CD4-positive, alpha-beta T cell treated with Interleukin-4 for 4 hours (primary cell): ENCODE data around the gene CRABP1.

Source experiments
- DNase-seq: peaks from one replicate; pipeline ENCODE4 v3.0.0-alpha.2; 2020

The CRABP1 gene

GRCh38 chr15:78340231-78341056 lies at the start of gene CRABP1:
TSS of gene CRABP1 (plus strand) at chr15:78340353. CDS start at chr15:78340429, 76 bp downstream.
- no peak for DNase-seq

DNA sequence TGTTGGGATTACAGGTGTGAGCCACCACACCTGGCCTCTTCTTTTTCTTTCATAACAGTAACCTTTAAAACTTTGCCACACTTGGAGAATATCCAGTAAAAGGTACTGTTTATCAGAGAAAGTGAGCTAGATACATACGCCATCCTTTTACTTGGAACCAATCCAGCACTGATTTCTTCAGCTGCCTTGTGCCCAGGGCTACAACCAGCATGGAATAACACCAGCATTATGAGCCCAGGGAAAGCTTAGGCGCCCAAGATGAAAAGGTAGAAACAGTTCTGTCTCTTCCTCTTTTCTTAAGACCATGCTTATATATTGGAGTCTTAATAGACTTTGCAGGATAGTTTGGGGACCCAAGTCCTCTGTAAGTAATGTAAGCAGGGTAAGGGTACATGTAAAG lies 49.1 kb upstream of the CRABP1 start:
- DNase-seq = no peak

- DNase-seq = no peak
Measured at GRCh38 chr15:78291698-78292097, 48.5 kb upstream of the CRABP1 start.

DNA sequence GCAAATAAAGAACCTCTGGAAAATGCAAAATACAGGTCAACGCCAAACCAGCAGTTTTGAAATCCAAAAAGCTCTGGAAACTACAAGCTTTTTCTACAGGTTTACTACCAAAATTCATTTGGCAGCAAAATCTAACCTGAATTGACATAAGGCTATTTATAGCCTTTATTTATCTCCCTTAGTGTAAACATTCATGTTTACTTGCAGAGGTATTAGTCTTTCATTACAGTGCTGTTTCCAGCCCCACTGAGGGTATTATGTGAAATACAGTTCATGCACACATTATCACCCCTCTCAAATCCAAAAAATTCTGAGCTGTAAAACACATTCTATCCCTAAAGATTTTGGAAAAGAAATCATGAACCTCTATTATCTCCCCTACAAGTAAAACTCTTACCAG lies 47.9 kb upstream of the CRABP1 start:
- no peak for DNase-seq

- peak; percentile 90 for DNase-seq
Measured at GRCh38 chr15:78299101-78299930, 40.8 kb upstream of the CRABP1 start, which contains the start of gene SKIC8. TSS of gene SKIC8 (minus strand) at chr15:78299609. CDS start at chr15:78295686, 3,923 bp downstream.

GRCh38 chr15:78301326-78301725 lies 38.8 kb upstream of the CRABP1 start:
- no peak for DNase-seq

DNA sequence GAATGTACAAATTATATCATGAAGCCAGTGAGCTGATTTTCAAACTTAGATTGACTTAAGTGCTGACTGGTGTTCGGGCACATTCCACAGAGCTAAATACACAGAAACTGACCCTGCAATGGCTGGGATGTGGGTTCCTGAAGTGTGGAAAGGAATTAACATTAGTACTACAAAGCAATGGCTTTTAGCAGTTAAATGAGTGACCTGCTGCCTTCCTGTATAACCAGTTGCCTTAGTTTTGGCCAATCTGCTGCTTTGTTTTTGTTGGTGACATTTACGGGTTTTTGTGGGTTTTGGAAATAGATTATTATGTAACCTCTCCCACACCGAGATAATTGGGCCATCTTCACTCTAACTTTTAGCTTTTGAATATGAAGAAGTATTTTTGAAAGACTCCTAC lies 38.3 kb upstream of the CRABP1 start:
- DNase-seq = no peak

- no peak for DNase-seq
Measured at GRCh38 chr15:78302579-78303312, 37.4 kb upstream of the CRABP1 start.

DNA sequence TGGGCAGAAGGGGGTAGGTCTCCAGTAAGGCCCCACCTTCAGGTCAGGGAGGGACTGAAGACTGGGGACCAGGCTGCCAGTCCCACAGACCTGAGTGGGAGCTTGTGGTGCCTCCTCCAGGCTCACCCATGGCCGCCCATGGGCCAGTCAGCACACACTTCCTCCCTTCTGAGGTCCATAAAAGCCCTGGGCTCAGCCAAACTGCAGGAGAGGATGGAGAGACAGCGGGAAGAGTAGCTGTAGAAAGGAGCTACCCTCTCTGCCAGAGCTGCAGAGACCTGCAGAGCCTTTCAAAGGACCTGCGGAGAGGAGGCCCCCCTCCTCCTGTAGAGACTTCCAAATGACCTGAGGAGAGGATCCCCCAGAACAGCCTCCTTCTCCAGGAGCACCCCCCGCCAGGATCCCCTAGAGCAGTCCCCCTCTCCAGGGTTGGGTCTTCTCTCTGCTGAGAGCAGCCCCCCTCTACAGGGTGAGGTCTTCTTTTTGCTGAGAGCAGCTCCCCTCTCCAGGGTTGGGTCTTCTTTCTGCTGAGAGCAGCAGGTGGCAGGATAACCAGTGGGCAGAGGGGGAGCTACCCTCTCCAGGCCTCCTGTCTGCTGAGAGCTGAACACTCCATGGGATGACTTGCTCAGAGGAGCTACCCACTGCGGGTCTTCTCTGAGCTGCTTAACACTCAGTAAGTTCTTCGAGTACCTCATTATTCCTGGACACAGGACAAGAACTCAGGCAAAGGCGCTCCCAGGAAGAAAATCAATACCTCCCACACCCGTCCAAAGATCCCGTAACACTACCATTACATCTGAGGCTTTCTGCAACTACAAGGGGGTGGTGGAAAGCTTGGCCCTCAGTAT lies 35.7 kb upstream of the CRABP1 start:
- DNase-seq = no peak

- DNase-seq = no peak
Measured at GRCh38 chr15:78306176-78306774, 33.9 kb upstream of the CRABP1 start.

DNA sequence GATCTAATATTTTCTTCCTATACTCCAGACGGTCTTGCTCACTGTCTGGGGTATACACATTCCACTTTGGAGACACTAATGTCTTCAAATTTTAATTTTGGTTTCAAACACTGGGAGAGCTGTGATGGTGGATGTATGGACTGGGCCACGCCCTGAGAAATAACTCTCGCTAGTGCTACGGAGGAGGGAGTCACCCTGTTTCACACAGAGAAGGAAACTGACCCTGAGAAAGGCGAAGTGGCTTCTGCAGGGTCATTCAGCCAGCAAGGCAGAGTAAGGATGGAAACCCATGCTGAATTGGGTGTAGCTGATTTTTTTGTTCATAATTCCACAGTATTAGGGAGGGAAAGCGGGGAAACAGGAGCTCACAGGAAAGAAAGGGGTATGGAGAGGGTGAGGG lies 32.2 kb upstream of the CRABP1 start:
- DNase-seq = no peak

DNA sequence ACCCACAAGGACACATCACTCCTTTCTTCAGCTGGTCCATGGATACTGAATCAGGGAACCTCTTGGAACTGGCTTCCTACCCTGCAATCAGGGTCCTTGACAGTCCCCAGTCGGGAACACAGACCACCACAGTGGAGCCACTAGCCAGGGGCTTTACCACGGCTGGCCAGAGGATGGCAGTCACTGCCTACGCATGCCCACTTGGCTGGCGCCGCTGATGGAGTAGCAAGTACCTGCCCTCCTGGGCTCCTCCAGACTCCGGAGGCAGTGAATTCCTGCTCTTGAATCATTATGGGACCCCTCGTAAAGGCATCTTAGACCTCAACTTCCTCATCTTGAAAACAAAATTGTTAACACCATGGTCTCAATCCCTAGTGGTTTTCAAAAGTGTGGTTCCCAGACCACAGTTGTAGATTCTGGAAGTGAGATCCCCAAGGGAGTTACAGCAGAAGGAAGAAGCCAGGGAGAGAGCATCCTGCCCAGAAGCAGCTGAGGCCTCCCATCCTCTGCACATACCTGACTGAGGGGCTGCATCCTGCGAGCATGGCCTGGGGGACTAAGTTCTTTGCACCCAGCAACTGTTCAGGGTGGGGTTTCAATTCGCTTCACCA lies 31.6 kb upstream of the CRABP1 start:
- DNase-seq = peak; percentile 27

- DNase-seq = no peak
Measured at GRCh38 chr15:78311292-78311691, 28.9 kb upstream of the CRABP1 start.

DNA sequence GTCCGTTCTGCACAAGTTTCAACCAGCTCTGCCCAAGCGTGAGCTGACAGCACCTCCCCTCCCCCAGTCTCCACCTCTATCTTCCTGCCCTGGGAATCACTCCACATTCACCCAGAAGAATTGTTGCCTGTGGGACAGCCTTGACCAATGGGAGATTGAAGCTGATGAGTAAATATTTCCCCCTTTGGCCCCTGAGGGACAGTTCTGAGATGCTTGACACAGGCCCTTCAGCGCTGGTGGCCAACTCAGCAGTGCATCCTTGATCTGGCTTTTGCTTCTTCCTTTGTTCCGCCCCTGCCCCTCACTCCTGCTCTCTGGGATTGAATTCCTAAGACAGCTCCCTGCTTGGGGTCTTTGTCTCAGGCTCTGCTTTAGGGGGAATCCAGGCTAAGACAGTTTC lies 27.6 kb upstream of the CRABP1 start:
- no peak for DNase-seq

DNA sequence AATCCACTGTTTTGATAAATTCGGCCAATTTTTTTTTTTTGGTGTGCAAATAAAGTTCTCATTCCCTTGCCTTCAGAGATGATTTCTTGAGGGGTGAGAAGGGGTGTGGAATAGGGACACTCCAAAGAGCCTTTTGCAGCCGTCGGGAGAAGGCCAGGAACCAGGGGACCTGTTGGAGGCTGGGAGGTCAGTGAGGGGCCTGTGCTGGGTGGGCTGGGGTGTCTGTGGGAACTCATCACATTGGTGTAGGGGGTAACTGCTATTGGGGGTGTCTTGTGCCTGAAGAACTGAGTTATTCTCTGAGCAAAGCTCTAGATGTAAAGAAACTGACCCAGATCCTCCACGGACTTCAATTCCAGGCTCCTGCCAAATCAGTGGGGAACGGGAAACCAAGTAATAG lies 27.2 kb upstream of the CRABP1 start:
- no peak for DNase-seq

GRCh38 chr15:78313383-78313782 lies 26.8 kb upstream of the CRABP1 start:
- DNase-seq = no peak

DNA sequence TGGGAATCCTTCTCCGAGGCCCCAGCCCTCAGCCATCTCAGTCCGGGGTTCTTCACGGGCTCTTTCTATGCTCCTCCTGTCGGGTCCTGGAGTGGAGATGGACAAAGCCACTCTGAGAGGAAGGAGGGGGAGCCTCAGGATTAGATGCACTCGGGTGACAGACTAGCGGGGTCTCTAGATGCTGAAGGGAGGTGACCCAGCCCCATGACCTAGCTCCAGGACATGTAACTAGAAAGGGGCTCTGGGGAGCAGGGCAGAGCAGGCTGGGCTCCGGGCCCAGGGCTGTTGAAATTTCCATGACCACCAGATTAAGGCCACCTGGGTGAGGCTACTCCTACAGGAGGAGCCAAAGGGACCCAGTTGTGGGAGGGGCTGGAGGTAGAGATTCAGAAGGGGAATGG lies 26.0 kb upstream of the CRABP1 start:
- DNase-seq = no peak

GRCh38 chr15:78315686-78316282 lies 24.4 kb upstream of the CRABP1 start:
- no peak for DNase-seq

DNA sequence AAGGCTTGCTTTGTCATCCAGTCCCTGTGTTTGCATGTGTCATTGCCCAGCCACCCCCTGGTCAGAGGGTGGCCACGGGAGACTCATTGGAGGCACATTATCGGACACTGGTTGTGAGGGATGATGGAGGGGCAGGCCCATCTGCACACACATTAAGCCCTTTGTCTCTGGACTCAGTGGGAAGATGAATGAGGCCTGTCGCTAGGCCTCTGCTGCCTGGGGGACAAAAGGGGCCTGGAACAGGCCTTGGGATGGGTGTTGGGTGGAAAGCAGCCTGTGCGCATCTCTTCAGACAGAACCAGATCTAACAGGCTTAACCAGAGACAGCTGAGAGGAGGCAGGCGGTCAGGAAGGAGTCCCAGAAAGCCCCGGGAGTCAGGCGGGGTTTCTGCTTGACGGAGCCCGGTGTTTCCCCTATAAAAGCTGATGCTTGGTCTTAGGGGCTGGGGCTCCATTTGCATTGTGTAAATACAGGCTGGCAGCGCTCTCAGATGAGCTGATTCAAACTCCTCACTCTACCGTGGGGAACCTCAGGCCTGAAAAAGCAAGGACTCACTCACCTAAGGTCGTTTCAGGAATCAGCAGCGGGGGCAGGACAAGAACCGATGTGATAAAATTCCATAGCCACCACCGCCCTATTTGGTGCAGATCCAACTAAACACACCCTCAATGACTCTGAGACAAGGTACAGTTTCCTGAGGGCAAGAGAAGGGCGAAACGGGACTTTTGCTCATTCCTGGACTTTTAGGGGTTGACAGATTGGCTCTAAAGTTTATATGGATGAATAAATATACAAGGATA lies 23.7 kb upstream of the CRABP1 start:
- no peak for DNase-seq
